GM19193 (cell line): ENCODE results near the gene CTSC.

Experiments used
- POLR2A ChIP-seq: IDR thresholded peaks from 4 replicates; pipeline ENCODE4 v1.6.1; 2011; ENCODE audit not compliant: insufficient read depth, insufficient read length; ENCODE audit errors: extremely low read depth

Gene CTSC

DNA sequence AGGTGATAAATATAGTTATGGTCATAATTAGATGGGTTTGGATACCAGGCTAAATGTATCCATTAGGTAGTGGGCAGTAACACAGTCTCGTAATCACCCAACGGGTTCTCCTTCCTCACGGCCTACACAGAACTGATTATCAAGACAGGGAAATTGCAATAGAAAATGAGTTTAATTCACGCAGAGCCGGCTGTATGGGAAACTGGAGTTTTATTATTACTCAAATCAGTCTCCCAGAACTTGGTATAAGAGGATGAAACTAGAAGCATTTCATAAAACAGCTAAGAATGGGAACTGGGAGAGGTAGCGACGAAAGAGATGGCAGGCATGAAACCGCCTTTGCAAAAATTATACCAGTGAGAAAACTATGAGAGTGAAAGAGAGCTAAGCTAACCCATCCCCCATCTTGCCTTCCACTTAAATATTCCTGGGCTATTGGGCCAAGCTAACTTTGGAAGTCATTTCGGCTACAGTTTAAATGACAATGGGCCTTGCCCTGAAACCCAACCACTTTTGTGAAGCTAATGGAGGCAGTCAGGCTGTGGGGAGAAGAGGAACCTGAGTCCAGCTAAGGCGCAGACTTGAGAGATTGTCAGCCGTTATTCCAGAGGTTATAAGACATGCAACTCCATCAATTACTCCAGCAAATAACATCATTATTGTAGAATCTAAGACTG lies 29.6 kb downstream of the CTSC start:
- no peak for TF ChIP-seq POLR2A

DNA sequence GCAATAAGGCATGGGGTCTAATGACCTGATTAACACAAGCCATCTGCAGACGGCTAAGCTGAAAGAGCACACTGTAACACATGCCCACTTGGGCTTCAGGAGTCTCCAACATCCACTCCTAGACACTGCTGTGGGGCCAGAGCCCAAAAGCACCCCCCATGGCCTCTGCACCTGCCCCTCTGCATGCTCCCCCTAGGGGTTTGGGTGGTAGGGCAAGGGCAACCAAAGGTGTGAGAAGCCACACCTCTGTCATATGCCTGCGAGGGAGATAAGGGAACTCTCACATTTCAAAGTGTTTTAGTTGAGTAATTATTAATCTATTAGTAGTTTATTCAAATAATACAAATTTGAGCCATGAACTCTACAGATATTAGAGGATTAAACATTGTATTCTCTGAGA lies 30.8 kb downstream of the CTSC start:
- no peak for TF ChIP-seq POLR2A

DNA sequence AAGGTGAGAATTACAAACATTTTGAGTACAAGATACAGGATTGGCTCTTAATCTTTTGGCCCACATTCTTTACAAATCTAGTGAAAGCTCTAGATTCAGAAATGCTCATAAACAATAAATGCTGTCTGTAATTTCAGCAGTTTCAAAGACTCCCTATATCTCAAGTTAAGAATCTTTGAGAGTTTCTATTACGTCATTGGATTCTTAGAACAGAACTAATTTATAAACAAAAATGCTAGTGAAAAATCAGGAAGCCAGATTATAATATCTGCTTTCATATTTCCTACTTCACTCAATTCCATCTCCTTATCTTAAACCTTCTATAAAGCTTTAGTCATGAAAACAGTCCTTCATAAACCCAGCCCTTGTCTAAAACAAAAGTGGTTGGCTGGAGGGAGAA lies 32.1 kb downstream of the CTSC start:
- TF ChIP-seq POLR2A = no peak

DNA sequence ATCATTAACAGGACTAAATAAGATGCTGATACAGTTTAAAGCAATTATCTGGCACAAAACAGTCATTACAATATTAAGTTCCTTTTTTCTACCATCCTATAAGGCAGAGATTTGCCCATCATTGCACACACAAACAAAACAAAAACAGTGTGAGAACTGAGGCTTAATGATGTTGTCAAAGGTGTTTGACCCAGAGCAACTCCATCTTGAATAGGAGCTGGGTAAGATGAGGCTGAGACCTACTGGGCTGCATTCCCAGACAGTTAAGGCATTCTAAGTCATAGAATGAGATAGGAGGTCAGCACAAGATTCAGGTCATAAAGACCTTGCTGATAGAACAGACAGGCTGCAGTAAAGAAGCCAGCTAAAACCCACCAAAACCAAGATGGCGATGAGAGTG lies 33.2 kb downstream of the CTSC start:
- TF ChIP-seq POLR2A = no peak

DNA sequence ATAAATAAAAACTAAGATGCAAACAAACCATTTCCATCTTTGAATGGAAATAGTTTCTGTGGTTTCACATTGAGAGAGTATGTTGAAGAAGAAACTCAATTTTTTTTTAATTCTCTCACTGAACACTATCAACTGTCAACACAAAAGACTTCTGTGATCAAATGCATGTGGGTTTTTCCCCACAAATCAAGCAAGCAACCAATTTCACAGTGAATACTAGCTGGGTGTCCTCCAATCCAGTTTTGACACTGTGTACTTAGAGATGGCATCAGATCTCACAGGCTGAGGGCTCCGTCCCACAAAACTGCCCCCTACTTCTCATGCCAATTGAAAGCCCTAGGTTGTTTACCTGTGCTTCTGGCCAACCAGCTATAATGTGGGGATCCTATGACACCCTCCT lies 34.5 kb downstream of the CTSC start:
- TF ChIP-seq POLR2A = no peak

DNA sequence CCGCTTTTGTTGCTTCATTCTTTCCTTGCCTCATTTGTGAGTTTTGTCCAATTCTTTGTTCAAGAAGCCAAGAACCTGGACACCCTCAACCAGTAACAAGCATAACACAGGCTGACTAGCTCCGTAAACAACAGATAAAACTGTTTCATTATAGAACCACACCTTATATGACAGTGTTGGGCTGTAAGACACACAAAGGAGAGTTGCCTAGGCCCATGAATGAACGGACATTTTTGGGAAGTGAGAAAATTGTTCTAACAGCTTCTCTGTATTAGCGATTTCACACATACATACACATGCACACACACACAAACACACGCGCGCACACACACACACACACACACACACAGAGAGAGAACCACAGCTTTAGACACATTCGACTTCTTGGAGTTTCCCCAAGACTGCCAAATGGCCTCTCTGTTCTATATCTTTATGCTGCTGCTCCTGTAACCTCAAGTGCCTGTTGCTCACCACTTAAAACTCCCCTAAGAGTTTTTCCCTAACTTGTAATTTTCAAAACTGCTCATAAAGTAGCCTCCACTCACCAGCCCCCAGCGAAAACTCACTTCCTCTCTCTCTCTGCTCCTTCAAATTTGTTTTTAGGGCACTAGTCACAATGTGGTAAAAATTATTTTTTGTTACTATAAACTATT lies 35.9 kb downstream of the CTSC start:
- no peak for TF ChIP-seq POLR2A

DNA sequence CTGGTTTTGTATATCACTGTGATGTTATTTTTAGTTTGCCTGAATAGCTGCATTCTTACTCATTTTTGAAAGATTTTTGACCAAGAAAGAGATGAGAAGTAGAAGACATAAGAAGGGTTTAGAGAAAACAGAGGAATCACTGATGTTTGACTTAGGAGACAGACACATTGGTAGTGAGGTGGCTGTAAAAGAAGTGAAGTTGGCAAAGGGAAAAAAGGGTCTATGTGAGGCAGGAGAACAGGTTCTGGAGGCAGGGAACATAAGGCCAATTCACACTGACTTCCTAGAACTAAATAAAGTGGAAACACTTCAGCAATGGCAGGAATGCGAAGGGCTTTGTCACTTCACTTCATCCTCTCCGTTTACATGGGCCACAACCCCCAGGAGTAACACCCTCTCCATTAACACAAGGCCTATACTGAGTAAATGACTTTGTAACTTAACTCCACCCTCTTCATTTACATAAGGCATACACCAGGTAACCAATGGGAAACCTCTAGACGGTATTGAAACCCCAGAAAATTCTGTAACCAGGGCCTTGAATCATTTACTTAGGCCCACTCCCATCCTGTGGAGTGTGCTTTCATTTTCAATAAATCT lies 36.5 kb downstream of the CTSC start:
- peak; percentile 22 for TF ChIP-seq POLR2A

DNA sequence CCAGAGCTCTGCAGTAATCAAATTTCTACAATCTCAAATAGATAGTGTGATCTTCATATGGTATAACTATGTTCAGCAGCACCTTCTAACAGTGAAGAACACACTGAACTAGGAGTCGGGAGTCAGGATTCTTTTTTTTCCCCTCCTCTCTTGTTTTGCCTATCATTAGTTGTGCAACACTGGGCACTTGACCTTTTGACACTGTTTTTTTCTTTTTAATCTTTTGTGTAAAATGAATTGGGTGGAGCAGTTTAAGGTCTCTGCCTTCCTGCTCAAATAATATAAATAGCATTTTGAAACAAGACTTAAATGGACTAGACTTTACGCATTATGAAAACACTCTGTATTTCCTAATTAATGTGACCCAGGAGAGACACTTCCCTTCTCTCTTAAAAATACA lies 39.7 kb downstream of the CTSC start:
- TF ChIP-seq POLR2A = no peak

DNA sequence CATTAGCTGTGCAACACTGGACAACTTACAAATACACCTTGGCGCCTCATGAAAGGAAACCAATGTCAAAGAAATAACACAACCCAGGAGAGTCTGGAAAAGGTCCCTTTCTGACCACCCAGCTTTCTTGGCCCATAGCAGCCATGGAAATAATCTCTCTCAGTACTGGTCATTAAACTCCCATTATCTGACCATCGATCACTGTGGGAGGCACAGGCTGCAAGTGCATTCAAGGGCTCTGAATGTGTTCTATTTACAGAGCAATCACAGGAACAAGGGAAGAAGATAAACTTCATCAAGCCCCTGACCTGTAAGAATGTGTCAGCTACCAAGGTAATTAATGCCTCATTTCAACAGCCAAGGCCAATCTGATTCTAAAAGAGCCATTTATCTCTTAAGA lies 40.1 kb downstream of the CTSC start:
- no peak for TF ChIP-seq POLR2A

DNA sequence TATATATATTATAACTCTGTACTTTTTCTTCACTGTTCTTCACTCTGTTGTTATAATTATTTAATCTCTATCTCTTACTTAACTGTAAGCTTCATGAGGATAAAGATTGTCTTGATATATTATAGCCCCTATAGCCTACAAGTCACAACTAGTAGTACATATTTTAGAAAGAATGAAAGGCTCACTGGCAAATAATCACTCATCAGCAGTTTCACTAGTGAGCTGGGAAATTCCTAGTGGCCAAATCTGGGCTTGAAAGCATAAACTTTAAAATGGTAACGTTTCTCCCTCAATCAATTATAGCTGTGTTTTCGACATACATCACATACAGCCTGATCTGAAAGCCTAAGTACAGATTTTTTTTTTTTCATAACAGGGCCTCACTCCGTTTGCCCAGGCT lies 42.5 kb downstream of the CTSC start:
- no peak for TF ChIP-seq POLR2A

DNA sequence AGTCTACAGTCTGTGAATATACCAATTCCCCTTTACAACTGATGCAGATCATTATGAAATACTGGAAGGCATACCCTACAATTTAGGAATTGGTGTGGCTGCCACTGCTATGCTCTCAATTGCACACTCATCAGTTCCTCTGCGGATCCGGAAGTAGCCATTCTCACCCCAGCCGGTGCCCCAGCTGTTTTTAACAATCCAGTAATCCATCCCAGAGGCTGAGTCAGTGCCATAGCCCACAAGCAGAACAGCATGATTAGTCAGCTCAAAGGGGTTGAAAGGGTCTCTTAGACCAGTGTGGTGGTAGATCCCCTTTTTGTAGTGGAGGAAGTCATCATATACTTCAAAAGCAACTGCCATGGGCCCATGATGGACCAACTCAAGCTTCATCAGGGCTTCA lies 43.6 kb downstream of the CTSC start:
- TF ChIP-seq POLR2A = no peak

DNA sequence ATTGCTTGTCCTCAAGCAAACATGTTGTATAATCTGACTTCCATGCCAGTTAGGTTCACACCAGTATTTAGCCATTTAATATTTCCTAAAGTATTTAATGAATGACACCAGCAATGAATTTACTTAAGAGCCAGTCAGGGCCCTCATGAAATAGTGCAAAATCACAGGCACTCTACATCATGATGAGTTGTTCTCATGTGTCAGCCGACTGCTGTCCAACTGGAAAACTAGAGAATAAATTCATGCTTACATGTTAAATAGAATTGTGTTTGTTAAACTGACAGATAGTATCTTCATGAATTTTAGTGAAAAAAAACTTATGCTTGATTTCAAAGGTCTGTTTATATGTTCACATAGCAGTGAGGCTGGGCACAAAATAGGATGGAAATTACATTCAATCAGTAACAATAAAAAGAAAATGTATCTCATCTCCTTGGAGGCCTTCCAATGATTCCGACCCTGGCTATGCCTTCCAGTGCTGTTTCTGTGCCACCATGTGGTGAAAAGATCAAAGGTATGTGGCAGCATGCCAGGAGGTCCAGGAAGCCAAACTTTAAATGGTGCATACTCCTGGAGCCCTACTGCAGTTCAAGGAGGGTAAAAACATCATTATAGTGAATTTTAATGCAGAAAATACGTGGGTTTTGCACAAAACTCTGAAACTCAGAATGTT lies 45.2 kb downstream of the CTSC start:
- no peak for TF ChIP-seq POLR2A

DNA sequence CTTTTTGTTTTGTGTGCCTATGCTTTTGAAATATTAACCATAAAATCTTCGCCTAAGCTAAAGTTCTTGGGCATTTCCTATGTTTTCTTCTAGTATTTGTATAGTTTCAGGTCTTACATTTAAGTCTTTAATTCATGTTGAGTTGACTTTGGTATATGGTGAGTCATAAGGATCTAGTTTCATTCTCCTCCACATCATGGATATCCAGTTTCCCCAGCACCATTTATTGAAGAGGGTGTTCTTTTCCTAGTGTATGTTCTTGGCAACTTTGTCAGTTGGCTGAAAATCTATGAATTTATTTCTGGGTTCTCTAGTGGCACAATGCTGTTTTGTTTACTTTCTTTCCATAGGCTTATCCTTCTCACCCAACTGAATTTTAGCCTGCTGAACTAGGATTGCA lies 49.0 kb downstream of the CTSC start:
- TF ChIP-seq POLR2A = no peak

DNA sequence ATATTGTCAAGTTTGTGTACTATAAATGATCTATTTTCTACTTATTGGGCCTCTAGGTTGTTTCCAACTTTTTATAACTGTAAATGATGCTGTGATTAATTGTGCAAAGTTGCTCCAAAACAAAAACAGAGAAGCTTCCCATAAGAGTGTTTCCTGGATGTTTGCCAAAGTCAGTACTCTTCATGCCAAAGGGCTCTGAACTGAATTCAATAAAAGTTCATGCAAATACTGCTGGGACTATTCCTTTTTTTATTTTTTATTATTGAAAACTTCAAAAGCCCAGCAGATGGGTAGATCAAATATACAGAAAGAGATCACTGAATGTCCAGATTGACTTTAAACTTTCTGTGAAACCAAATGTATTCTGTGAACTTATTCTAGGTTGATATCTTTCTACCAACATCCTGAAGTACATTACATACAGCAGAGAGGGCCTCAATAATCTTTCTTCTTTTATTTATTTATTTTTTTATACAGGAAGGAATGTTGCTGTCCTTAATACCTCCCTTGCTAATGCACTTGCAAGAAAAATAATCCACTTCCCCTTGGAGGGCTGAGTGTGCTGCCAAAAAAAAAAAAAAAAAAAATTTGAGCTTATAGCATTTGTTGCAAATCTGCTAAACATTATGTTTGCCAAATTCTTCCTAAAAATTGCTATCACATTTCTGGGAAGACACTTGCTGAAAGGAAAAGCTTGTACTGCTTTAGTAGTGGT lies 53.0 kb downstream of the CTSC start:
- no peak for TF ChIP-seq POLR2A

DNA sequence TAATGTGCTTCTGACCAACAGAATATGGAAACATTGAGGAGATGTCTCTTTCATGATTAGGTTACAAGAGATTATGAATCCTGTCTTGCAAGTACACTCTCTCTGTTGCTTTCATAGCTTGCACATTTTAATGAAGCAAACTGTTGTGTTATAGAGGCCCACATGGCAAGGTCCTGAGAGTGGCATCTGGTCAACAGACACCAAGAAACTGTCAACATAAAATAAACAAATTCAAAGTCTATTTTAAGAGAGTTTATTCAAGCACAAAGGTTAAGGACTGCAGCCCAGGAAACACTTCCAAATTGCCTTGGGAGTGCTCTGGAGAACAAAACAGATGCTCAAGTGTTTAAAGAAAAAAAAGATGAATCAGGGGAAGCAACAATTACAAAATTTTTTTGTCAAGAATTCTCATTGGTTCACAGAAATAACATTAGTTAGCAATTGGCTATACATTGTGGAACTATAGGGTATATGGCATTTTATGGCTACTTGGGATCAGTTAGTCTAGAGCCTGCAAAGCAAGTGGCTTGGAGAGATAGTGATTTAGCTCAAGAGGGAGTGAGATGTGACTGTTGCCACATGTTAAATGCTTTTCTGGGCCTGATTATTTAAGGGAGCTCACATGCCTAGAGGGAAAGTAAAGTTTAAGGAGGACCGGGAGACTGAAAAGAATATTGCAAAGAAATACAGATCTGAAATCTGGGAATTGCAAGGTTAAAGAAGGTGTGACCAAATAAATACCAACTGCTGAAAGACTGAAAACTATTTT lies 54.6 kb downstream of the CTSC start:
- TF ChIP-seq POLR2A = no peak

DNA sequence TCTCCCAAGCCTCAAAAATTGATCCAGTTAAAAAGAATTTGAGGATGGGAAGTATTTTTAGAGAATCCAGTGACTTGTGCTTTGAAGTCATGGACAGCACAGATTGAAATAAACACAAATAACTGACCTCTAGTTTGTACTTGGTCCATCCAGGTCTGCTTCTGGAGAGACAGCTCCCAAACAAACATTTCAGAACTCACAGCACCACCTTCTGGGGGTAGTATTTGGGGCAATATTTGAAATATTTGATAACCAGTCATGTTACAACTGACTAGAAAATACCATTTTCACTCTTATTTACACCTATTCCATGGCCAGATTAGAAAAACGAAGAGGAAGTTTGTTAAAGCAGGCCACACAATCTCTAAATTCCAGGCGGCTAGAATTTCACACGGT lies 56.2 kb downstream of the CTSC start:
- no peak for TF ChIP-seq POLR2A
